ENCODE results near the gene LHPP.

The LHPP gene

DNA sequence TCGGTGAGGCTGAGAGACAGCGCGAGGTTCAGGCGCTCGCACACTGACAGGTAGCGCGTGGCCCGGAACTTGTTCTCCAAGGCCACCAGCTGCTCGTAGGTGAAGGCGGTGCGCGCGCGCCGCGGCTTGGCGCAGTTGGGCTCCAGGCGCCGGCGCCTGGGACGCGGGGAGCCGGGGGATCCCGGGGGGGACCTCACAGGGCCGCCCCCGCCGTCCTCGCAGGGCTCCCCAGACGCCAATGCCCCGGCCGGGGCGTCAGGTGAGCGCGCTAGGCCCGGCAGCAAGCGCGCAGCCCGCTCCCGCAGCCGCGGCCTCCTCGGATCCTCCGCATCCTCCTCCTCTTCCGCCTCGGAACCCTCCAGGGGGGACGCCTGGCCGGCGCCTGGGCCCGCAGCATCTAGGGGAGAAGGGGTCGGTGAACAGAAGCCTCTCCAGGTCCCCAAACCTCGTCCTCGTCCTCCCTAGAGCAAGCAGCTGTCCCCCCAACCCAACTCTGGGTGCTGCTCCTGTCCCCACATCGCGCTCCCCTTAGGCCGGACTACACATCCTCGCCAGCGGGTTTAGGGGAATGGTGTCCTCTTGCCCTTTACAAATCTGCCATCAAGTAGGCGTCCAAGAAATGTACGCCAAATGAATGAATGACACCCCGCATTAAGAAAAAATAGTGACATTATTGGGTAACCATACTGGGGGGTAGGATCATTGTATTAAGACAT lies 13.7 kb upstream of the LHPP start:
- no peak for DNase-seq (ENCODE audit: low read depth)
- TF ChIP-seq, protein P1, sequence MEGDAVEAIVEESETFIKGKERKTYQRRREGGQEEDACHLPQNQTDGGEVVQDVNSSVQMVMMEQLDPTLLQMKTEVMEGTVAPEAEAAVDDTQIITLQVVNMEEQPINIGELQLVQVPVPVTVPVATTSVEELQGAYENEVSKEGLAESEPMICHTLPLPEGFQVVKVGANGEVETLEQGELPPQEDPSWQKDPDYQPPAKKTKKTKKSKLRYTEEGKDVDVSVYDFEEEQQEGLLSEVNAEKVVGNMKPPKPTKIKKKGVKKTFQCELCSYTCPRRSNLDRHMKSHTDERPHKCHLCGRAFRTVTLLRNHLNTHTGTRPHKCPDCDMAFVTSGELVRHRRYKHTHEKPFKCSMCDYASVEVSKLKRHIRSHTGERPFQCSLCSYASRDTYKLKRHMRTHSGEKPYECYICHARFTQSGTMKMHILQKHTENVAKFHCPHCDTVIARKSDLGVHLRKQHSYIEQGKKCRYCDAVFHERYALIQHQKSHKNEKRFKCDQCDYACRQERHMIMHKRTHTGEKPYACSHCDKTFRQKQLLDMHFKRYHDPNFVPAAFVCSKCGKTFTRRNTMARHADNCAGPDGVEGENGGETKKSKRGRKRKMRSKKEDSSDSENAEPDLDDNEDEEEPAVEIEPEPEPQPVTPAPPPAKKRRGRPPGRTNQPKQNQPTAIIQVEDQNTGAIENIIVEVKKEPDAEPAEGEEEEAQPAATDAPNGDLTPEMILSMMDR (IDR thresholded peaks at IDR 0.05; ENCODE audit: control insufficient read depth, insufficient read depth, low read depth, low read length, missing control alignments) = no peak
- no peak overlapping the region for H3K4me3 ChIP-seq (ENCODE audit: control insufficient read depth, low read depth, low read length)

DNA sequence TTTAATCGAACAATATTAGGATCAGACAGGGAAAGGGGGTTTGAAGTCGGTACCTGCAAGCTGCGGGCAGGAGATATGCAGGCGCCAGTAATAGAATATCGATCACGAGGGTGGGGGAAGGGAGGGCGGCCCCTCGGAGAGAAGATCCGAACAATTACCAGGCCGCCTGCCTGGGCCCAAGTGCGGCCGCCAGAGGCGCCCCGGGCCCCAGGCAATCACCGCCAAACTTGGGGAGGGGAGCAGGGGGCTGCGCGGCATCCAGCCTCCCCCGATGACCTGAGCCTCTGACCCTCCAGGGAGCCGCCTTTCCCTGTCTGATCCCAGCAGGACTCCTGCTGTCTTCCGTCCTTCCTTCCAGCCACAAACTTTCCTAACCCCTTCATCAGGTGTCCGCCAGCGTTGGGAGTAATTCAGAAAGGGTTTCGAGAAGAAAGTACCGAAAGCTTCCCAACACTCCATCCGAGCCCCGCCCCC lies 12.9 kb upstream of the LHPP start:
- no peak overlapping the region for H3K4me3 ChIP-seq (ENCODE audit: control insufficient read depth, low read depth, low read length)
- no peak for DNase-seq (ENCODE audit: low read depth)
- TF ChIP-seq, protein P1 (IDR thresholded peaks at IDR 0.05; ENCODE audit: control insufficient read depth, insufficient read depth, low read depth, low read length, missing control alignments) = no peak

DNA sequence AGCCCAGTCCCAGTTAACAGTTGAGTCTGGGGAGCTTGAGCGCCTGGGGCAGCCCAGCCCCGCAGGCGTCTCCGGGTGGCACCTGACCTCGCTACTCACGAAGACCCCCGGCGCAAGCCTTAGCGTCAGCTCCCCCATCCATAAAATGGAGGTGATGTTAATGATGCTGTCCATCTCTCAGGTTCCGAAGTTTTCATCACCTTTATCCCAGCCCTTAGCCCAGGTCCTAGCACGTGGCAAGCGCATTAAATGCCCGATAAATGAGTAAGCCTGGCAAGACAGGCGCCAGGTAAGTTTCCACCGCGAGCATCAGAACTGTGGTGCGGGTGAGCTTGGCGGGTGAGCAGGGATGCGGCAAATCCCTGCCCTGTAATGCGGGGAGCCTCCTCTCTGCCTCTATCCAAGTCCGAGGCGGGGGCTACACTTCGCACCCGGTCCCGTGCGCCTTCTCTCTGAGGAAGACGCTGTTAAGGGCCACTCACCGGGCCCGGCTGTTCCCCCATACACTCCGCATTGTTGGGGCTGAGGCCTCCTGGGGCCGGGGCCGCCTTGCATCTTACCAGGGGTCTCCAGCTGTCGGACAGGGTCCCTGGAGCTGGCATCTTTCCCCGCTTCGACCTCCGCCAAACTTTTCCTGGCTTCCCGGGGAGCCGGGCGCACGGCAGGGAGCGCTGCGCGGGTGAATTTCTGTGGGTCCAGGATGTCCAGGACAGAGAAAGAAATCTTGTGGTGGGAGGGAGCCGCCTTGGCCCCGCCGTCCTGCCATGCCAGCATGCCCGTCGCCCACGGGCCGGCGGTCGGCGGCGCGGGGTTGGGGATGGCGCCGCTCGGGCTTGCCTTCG lies 12.2 kb upstream of the LHPP start:
- no peak overlapping the region for H3K4me3 ChIP-seq (ENCODE audit: control insufficient read depth, low read depth, low read length)
- TF ChIP-seq, protein P1 (IDR thresholded peaks at IDR 0.05; ENCODE audit: control insufficient read depth, insufficient read depth, low read depth, low read length, missing control alignments) = no peak
- no peak for DNase-seq (ENCODE audit: low read depth)

DNA sequence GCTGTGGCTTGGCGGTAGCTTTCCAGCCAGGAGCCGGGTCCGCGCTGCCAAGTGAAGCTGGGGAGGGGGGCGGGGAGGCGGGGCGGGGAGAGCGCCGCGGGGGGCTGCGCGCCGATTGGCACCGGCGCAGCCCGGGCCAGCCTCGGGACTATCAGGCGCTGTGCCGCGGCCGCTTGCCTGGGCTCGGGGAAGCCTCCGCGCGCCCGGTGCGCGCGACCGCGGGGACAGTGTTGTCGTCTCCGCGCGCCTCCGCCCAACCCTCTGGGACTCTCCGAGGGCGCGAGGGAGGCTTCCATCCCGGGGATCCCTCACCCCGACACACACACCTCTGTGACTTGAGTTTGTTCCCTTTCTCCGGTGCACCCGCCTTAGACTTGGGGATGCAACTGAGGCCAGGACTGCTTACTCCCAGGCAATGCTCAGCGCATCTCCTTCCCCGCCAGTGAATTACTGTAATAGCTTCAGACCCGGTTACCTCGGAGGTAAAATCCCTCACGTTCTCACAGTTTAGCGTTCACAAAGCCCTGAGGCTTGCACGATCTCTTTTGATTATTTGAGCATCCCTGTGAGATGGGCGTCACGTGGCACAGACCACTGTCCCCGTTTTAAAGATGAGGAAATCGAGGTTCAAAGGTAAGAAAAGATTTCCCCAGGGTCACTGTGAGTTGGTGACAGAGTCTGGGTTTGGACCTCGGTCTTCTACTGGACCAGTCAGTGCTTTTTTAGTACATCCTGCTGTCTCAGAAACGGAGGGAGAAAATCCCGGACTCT lies 11.4 kb upstream of the LHPP start, which contains the start of gene NKX1-2:
Gene NKX1-2 (minus strand): TSS at position 24 of the 771 bp plus-strand sequence. CDS start 92 bp downstream, outside the sequence.
- no peak within 1 kb of the TSS for H3K4me3 ChIP-seq (ENCODE audit: control insufficient read depth, low read depth, low read length)
- TF ChIP-seq, protein P1 (IDR thresholded peaks at IDR 0.05; ENCODE audit: control insufficient read depth, insufficient read depth, low read depth, low read length, missing control alignments) = no peak
- no peak for DNase-seq (ENCODE audit: low read depth)

DNA sequence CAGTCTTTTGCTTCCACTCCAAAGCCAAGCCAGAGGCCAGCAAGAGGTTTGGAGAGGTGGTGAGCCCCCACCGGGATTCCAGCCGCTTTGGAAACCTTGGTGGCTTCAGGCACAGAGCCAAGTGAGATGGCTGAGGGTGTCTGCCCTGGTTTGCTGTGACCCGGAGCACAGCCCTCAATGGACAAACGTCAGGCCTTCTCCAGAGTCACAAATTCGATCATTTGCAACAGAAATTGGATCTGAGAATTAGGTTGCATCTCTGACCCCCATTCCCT lies 10.9 kb upstream of the LHPP start:
- TF ChIP-seq, protein P1 (IDR thresholded peaks at IDR 0.05; ENCODE audit: control insufficient read depth, insufficient read depth, low read depth, low read length, missing control alignments) = no peak
- H3K4me3 ChIP-seq (ENCODE audit: control insufficient read depth, low read depth, low read length) = no peak overlapping the region

DNA sequence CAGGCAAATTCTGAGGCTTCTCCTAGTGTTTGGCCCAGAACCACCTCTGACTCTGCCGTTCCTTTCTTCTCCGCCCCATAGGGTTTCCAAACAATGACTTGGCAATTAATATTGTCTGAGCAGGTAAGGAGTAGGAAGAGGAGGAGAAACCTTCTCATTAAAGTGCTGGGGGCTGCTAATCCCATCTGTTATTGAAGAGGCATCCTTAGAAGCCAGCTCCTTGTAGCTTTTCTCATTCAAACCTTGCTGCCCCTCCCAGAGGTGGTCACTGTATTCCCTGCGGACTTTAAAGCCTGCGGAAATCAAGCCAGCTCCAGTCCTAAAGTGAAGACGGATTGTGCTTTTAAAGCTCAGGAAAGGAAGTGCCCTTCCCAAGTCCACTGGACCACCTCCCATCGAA lies 10.3 kb upstream of the LHPP start:
- no peak for DNase-seq (ENCODE audit: low read depth)
- no peak overlapping the region for H3K4me3 ChIP-seq (ENCODE audit: control insufficient read depth, low read depth, low read length)
- TF ChIP-seq, protein P1 (IDR thresholded peaks at IDR 0.05; ENCODE audit: control insufficient read depth, insufficient read depth, low read depth, low read length, missing control alignments) = no peak

More for the DNA sequence above, 10.9 kb upstream of the LHPP start:
- no peak for DNase-seq (ENCODE audit: low read depth)

Data from AG09309 (cell line).